Effector memory CD4-positive, alpha-beta T cell (primary cell): ENCODE measurements around the gene RBMXL2.

Source experiments
- DNase-seq, 3 donors: peaks; one replicate each; pipeline ENCODE4 v3.0.0-alpha.2; 2020
- H3K27ac ChIP-seq: 2 replicates; pipeline ENCODE4 v1.7.0; 2013; ENCODE audit warnings: mild to moderate bottlenecking, low read length, moderate library complexity; ENCODE audit not compliant: insufficient read depth, poor library complexity, severe bottlenecking
- H3K27me3 ChIP-seq: replicated peaks from 2 replicates; pipeline ENCODE4 v1.7.0; 2013; ENCODE audit warnings: mild to moderate bottlenecking, low read length; ENCODE audit not compliant: insufficient read depth, control insufficient read depth, poor library complexity, severe bottlenecking
- H3K36me3 ChIP-seq: 2 replicates; pipeline ENCODE4 v1.7.0; 2013; ENCODE audit warnings: mild to moderate bottlenecking, low read length, moderate library complexity; ENCODE audit not compliant: control insufficient read depth, insufficient read depth
- H3K4me1 ChIP-seq: 2 replicates; pipeline ENCODE4 v1.7.0; 2013; ENCODE audit warnings: low read length, mild to moderate bottlenecking; ENCODE audit not compliant: control insufficient read depth, insufficient read depth, poor library complexity, severe bottlenecking
- H3K4me3 ChIP-seq: 2 replicates; pipeline ENCODE4 v1.7.0; 2013; ENCODE audit warnings: low read length, low read depth, mild to moderate bottlenecking; ENCODE audit not compliant: insufficient read depth, poor library complexity, severe bottlenecking
- H3K9me3 ChIP-seq: 2 replicates; pipeline ENCODE4 v1.7.0; 2013; ENCODE audit warnings: mild to moderate bottlenecking, low read length, moderate library complexity; ENCODE audit not compliant: control insufficient read depth

RBMXL2 gene

GRCh38 chr11:7080900-7081299, 7.9 kb upstream of the RBMXL2 start:
- H3K4me1 ChIP-seq = no peaks in the 10 kb centered on the region
- H3K36me3 ChIP-seq = no peaks in the 10 kb centered on the region
- H3K27me3 ChIP-seq = peaks cover 5% of the 10 kb centered on the region
- H3K27ac ChIP-seq = no peak overlapping the region
- H3K4me3 ChIP-seq = no peak overlapping the region
- DNase-seq = no peak
- no peaks in the 10 kb centered on the region for H3K9me3 ChIP-seq

- H3K4me3 ChIP-seq = no peak overlapping the region
- H3K9me3 ChIP-seq = no peaks in the 10 kb centered on the region
- DNase-seq = no peak
- H3K36me3 ChIP-seq = no peaks in the 10 kb centered on the region
- H3K4me1 ChIP-seq = no peaks in the 10 kb centered on the region
- no peak overlapping the region for H3K27ac ChIP-seq
- H3K27me3 ChIP-seq = peaks cover 5% of the 10 kb centered on the region
These were observed 7.4 kb upstream of the RBMXL2 start for GRCh38 chr11:7081441-7081840.

GRCh38 chr11:7089328-7090251, 792 bp downstream of the RBMXL2 start:
- Histone ChIP-seq H3K4me1 (no peaks in the 10 kb centered on the region), H3K9me3 (no peaks in the 10 kb centered on the region), H3K4me3 (no peak overlapping the region), H3K36me3 (no peaks in the 10 kb centered on the region), H3K27me3 (peaks cover 5% of the 10 kb centered on the region), H3K27ac (no peak overlapping the region)
- DNase-seq = no peak

GRCh38 chr11:7098235-7098832, 9.5 kb downstream of the RBMXL2 start:
- DNase-seq = no peak
- no peak overlapping the region for H3K27ac ChIP-seq
- no peaks in the 10 kb centered on the region for H3K27me3 ChIP-seq
- H3K4me1 ChIP-seq = no peaks in the 10 kb centered on the region
- H3K9me3 ChIP-seq = no peaks in the 10 kb centered on the region
- no peaks in the 10 kb centered on the region for H3K36me3 ChIP-seq
- no peak overlapping the region for H3K4me3 ChIP-seq

- Histone ChIP-seq H3K36me3 (no peaks in the 10 kb centered on the region), H3K9me3 (no peaks in the 10 kb centered on the region), H3K4me3 (no peak overlapping the region), H3K4me1 (no peaks in the 10 kb centered on the region), H3K27ac (no peak overlapping the region), H3K27me3 (peaks cover 8% of the 10 kb centered on the region)
- DNase-seq = no peak
These were observed 27.0 kb downstream of the RBMXL2 start for GRCh38 chr11:7115780-7116179.

GRCh38 chr11:7116370-7116769, 27.6 kb downstream of the RBMXL2 start:
- Histone ChIP-seq H3K4me1 (no peaks in the 10 kb centered on the region), H3K27me3 (peaks cover 8% of the 10 kb centered on the region), H3K4me3 (no peak overlapping the region), H3K36me3 (no peaks in the 10 kb centered on the region), H3K9me3 (no peaks in the 10 kb centered on the region), H3K27ac (no peak overlapping the region)
- no peak for DNase-seq

GRCh38 chr11:7138051-7138450, 49.3 kb downstream of the RBMXL2 start:
- H3K4me3 ChIP-seq = no peak overlapping the region
- no peaks in the 10 kb centered on the region for H3K27me3 ChIP-seq
- H3K4me1 ChIP-seq = no peaks in the 10 kb centered on the region
- no peak for DNase-seq
- H3K36me3 ChIP-seq = no peaks in the 10 kb centered on the region
- H3K27ac ChIP-seq = no peak overlapping the region
- H3K9me3 ChIP-seq = no peaks in the 10 kb centered on the region
